DMS 273 treated with DMSO at 0.1 percent for 48 hours (cell line): ENCODE results near the gene PEX14.
A peak's percentile ranks its signal among the peaks of the same experiment; 100 is the strongest.

Source experiments
- DNase-seq: peaks from one replicate; lab custom pipeline; 2025; lab: John Stamatoyannopoulos, UW

PEX14 gene

DNA sequence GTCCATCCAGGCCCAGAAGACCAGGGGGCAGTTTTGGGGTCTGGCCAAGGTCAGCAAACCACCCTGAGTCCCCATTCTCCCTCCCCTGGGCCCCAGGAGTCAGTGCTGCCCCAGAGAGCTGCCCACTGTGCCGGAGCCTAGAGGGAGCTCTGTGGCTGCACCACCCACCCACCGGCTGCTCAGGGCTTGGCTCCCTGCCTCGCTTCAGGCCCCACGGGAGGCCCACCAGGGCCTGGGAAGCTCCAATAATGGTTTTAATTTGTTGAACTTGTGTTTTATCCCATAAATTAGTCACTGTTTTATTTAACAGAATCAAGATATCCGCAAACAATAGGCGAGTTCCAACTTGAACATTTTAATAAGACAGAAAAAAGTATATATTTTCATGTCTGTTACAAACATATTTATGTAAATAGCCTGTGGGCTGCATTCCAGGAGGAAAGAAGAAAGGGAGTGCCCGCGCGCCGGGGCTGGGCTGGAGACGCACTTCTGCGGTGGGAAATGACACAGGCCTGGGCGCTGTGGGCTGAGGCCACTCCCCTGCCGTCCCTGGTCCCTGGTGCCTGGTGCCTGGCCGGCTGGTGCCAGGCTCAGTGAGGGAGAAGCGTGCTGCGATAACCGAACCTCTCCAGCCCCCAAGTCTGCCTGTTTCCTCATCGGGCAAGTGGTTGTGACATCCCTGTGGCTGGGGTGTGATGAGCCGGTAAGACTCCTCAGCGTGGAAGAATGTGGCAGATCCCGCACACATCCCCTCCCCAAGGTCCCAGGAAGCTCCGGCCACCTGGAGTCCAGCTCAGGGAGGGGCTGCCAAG lies 160.5 kb downstream of the PEX14 start:
- DNase-seq = peak; percentile 30

DNA sequence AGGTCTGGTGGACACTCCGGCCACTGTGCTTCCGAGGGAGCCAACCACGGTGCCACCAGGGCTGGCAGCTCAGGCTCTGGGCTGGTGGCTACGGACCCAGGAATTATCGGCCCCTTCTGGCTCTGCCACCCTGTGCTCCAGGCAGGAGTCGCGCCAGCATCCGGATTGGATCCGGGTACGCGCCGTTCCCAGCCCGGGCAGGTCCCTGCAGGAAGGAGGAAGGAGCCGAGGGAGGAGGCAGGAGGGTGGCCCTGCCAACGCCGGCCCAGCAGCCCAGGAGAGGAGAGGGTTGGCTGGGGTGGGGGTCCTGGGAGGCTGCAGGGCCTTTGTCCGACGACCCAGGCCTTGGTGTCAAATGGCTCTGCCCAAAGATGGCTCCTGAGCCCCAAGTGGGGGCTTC lies 161.2 kb downstream of the PEX14 start:
- no peak for DNase-seq

DNA sequence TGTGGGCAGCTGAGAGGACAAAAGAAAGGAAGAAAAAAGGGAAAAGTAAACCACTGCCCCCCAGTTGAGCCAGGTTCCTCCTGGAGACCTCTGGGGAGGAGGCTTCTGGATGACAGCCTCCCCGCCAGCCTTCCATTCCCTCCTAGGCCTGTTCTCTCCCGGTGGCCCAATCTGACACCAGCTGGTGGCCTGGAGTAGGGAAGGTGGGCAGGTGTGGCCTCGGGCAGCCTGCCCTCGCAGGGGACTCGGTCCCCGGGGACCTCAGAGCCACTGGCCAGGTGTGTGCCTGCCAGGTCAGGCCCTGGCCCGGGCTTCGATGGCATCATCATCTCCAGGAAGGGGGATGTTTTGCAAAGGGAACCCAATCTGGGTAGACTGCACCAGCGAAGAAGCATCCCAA lies 162.7 kb downstream of the PEX14 start:
- no peak for DNase-seq

DNA sequence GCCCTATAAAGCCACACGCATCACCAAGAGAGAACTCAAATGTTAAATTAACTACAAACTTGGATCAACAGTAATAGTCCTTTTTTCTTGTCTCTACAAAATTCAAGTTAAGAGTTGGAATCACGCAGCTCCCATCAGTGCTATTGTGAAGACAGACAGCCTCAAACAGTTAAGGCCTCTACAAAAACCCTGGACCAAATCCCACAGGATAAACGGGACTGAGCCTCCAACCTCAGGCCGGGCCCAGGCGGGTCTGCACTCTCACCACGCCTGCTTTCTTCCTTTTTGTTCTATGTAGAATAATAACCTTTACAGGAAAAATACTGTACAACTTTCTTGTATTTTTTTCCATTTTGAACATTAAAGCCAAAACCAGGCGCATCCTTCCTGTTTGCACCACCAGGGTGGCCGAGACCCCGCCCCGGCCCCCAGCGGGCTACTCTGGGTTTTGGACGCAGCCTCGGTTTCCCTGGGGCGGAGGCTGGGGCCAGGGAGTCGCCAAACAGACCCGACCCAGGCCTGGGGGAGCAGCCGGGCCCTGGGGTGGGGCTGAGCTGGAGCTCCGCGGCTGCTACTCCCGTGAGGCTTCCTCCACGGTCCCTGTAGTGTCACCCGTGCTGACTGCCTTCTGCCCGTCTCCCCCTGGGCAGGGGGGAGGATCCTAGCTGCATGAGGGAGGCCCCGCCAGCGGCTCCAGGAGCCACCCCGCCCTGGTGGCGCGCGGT lies 163.2 kb downstream of the PEX14 start:
- no peak for DNase-seq

DNA sequence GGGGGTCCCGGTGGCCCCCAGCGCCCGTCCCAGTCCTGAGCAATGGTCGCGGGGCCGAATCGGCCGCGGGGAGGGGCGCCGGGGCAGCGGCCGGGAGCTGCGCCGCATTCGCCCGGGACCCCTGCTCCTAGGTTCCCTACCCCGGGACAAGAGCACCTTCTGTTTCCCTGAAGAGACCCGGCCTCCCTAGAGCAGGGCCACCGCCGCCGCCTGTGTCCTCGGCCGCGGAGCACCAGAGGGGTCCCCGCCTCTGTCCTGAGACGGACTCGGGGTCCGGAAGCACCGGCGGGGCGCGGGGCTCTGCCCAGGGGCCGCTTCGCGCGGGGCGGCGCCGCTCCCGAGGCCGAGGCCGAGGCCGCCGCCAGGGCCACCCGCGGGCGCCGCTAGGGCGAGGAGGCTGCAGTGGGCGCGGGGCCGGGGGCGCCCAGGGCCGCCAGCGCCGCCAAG lies 163.8 kb downstream of the PEX14 start:
- no peak for DNase-seq

DNA sequence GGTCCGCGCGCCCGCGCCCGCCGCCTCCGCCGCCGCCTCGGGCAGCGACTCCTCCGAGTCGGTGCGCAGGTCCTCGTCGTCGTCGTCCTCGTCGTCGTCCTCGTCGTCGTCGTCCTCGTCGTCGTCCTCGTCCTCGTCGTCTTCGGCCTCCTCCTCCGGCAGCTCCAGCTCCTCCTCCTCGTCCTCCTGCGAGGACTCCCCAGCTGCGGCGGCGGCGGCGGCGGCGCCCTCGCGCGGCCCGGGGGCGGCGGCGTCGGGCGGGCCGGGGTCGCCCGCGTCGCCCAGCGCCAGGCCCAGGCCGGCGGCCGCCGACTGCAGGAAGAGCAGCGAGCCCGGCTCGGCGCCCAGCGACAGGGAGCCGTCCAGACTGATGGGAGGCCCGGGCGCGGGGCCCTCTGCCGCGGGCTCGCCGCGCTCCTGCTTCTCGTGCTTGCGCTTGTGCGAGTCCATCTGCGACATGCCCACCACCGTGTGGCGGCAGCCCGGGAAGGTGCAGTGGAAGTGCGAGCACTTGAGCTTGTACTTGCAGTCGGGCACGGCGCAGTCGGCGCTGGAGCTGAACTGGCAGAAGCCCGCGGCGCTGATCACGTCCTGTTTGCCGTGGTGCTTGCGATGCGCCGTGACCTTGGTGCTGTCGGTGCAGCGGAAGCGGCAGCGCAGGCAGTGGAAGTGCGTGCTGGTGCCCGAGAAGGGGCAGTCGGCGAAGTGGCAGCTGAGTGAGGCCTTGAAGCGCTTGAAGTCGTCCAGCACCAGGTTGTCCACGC lies 164.4 kb downstream of the PEX14 start:
- DNase-seq = no peak

DNA sequence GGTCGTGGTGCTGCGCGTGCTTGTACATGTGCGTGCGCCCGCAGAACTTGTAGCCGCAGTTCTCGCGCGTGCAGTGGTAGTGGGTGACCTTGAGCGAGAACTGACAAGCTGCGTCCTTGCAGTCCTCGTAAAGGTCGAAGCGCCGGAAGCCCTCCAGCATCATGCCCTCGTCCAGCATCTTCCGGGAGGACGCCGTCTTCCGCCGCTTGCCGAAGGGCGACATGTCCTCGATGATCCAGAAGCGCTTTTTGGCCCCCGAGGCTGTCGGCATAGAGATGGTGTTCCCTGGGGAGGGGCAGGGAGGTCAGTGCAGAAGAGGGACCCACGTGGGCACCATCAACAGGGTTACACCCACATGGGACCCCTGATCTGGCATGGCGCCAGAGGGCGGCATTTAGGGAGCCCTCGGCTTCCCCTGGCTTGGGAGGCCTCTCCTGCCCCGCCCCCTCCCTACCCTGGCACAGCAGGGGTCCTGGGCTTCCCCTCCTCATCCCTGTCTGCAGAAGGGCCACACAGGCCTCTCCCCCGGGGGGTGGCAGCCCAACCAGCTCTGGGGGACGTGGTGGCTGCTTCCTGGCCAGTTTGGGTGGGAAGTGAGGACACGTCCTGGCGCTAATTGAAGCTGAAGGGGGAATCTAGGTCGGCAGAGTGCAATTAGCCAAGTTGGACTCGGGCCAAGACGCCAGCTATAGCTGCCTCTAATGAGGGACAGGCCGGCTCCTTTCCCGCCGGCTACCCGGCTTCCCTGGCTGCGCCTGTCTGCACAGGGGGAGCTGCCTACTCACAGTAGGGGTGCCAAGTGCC lies 165.2 kb downstream of the PEX14 start:
- DNase-seq = peak; percentile 48

DNA sequence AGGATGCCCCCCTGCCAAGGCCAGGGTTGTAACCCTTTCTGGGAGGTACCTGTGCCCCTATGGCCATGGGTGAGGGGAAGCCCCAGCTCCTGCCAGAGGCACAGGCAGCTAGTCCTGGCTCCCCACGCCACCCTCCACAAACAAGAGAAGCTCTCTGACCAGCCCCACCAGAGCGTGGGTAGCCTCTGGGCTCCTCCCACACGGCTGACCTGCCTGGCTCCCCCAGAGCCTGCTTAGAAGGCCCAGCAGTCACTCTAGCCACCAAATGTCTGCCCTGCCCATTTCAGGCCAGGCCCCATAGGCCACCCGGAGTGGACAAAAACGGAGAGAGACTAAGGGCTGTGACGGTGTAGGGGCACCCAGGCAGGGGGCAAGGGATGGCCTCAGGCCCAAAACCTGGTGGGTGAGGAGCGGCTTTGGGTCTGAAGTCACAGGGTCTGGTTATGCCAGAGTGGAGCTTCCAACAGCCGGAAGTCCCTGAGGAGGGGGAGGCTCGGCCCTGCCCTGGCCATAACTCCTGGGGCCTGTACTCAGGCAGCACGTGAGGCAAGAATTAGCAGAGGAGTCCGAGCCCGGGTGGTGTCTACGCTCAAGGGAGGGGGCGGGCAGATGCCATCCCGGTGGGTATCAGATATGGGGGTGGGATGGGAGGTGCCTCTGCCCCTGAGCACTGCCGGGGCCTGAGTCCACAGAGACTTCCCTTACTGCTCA lies 166.2 kb downstream of the PEX14 start:
- DNase-seq = no peak

DNA sequence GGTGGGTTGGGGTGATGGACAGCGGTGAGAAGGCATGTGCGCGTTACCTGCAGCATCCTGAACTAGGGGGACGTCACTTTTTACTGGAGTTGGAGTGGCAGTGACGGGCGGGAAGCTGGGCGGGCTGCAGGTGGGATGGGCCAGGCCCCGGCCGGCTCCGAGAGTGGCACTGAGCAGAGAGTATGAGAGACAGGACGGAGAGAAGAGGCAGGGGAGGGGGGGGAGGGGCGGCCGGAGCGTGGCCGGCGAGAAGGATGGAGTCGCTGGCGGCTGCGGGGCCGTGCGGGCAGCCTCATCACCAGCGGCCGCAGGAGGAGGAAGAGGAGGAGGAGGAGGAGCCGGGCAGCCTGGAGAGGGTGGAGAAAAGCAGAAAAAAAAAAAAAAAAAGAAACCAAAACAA lies 167.2 kb downstream of the PEX14 start:
- DNase-seq = no peak

DNA sequence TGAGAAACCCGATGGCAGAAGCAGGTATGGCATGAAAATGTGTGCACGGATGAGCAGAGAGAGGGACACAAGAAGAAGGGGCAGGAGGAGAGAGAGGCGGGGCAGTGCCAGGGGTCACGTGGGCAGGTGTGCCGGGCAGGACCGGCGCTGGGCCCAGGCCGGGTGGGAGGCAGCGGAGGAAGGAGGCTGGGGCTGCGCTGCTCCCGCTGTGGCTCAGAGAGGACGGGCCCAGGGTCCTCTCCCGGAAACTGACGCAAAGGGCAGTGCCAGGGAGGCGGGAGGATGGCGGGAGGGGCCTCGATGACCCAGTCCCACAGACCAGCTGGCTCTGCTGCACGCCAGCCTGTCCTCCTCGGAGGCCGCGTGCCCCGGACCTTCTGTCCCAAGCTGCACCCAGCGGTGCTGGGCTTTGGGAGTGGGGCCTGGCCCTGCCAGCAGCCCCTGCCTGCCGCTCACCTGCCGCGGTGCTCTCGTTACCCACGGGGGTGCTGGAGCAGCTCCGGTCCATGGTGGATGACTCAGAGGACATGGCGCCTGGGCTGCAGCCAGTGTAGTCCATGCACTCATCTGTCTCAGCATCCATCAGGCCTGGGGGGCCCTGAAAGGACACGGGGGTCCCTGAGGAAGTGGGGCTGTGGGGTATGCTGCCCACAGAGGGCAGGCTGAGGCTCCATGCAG lies 167.8 kb downstream of the PEX14 start:
- DNase-seq = no peak

DNA sequence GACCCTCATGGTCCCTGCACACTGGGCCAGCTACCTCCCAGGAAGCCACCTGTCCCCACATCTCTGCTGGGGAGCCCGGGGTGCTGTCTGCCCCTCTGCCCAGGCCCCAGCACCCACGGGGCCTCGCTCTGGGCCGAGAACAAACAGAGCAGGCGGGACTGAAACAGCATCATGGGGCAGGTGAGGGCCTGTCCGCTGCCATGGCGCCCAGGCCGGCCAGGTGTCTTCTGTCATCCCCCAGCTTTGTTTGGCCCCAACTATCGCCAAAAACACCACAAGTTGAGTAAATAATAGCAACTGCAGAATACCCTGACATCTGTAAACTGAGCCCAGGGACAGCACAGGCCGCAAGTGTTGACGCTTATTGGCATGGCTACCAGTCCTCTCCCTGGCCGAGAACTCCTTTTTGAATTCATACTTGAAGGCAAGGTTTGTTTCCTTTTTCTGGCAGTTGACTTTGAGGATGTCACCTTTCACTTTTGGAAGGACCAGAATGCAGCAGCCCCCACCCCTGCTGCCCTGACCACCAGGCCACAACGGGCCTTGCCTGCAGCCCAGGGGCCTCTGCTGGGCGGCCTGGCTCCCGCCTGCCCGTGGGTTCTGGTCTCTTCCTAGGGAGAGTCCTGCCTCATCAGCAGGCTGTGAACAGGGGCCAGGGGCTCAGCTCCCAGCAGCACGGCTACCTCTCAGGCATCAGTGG lies 169.0 kb downstream of the PEX14 start:
- no peak for DNase-seq

DNA sequence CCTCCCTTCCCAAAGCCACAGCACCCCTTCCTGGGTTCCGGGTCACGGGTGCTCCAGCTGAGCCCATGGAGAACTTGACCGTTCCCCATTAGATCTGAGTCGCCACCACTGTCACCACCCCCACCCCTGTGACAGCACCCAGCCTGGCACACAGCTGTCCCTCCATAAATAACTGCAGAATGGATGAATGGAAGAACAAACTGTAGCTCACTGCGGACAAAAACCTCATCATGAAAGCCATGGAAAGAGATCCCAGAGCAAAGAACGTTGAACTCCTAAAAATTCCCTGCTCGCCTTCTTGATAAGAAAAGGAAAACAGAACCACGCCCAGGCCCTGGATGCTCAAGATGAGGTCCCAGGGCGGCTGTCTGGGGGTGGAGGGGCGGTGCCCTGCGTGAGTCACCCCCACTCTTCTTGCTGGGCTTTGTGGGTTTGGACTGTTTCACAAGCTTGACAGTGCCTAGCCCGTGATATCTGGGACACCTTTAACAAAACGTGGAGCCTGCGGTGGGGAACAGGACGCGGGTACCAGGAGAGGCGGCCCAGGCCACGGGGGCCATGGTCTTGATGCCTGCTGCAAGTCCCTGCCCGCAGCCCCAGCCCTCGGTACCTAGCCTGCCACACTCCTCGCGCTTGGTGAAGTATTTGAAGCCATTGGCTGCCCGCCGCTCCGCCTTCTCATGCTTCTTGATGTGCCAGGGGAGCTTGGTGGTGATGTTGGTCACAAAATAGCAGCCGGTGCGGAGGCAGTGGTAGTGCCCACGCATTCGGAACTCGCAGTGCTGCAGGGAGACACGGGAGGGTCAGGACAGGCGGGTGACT lies 169.8 kb downstream of the PEX14 start:
- no peak for DNase-seq

DNA sequence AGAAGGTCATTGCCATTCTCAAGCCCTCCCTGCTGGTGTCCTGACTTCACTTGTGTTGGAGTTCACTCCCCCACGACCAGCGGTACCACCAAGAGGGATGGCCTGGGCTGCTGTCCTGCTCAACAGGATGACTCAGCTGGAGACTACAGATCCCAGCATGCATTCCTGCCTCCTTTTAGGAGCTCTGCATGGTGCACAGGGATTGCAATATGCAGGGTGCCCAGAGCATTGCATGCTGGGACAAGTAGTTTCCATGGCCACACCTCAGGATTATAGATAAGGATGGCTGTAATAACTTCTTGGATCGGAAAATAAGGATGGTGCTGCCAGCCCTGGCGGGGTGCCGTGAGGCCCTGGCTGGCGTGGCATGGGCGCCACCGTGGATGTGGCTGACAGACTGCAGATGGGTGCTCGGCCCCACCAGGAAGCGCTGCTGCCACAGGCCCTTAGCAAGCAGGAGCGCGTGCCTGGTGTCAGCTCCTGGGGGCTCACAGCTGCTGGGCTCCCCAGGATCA lies 171.7 kb downstream of the PEX14 start:
- DNase-seq = no peak

DNA sequence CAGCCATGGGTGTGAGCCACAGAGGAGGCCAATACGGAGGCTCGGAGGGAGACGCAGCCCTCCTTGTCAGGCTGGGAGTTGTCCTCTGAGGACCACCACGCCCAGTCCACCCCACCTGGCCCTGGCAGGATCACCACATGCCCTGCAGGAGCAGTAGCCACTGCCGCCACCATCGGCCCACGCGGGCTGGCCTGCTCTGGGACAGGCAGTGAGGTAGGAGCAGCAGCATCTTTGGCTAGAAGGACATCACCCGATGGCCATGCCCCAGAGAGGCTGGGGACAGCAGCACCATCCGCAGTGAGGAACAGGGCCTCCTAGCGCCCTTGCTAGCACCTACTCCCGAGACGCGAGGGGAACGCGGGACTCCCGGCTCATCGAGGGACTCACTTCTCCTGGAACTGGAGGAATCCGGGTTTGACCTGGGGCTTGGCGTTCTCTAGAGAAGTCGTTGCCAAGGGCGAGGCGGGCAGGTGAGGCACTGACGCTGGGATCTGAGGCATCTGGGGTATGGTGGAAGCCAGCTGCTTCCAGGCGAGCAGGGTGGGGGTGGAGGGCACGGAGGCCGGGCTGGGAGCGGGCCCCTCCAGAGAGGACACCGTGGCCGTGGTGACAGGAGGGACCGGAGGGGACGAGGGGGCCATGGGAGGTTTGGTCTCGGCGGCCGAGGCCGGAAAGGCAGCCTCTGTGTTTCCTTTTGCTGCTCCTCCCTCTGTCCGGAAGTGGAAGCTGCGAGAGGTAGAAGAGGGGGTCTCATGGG lies 172.8 kb downstream of the PEX14 start:
- no peak for DNase-seq

DNA sequence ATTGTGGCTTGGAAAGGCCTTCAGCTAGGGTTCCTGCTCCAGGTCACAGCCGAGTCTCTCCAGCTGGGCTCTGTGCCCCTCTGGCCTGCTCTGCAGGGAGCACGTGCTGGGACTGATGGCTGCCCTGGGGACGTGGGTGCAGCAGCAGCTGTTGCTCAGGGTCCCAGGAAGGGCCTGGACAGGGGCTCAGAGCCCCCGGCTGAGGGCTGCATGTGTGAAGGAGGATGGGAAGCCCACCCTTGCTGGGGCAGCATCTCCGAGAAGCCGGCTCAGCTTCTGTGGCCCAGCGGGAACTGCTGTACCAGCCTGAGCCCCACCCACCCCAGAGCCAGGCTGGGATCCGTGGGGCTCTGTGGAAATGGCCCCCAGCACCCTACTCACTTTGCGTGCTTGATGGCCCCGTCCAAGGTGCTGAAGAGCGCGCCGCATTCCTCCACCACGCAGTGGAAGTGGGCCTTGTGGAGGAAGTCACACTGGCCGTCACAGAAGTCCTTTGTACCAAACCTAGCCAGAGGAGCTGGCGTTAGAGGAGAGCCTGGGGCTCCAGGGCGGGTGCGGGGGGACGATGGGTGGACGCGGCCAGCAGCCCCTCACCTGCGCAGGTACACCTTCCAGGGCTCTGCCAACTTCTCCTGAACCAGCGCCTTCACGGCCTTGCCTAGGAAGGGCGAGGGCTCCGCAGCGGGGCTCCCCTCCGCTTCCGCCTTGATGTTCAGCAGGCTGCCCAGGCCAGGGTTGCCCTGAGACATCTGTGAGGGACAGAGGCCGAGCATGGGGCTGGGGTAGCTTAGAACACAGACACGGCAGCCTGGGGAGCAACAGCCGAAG lies 174.2 kb downstream of the PEX14 start:
- no peak for DNase-seq

DNA sequence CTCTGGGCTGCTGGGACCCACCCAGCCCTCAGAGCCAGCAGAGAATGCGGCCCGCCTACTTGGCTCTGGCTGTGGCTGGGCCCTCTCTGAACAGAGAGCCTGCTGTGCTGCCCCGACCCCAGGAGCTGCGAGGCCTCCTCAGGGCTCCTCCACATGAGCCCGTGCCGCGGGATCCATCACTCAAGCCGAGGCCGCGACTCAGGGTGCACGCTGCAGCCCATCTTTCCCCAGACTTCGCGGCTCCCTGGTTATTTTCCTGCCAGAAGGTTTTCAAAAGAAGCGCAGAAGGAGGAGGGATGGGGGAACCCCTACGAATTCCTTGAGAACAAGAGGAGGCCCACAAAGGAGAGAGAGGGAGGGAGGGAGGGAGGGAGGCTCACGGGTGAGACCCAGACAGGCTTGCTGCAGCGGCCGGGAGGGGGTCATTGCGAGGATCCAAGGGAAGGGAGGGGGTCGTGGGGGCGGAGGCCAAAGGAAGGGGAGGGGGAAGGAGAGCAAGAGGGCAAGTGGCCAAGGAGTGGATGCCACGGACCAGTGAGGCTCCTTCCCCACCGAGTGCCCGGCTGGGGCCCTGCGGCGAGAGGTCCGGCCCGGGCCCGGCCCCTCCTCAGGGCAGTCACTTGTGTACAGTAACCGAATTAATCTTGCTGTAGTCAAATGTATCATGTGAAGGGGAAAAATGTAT lies 174.9 kb downstream of the PEX14 start:
- DNase-seq = no peak
